Measurements from ENCODE around the gene IL1R2.

DNA sequence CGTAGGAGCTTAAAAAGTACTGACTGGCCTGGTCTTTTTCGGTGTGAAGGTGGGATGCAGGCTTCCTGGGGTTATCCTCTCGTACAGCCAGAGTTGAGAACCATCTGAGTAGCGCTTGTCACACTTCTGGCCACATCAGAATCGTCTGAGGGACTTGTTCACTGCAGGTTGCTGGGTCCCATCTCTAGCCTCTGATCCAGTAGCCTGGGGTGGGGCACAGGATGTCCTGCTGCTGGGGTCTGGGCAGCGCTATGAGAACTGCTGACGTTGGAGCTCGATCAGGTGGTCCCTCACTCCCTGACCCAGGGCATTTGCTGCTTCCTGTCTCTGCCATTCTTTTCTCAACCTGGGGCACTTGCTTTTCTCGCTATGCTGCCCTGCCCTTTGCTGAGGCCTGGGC, 7.1 kb upstream of the IL1R2 start:
- TF ChIP-seq, protein P1, sequence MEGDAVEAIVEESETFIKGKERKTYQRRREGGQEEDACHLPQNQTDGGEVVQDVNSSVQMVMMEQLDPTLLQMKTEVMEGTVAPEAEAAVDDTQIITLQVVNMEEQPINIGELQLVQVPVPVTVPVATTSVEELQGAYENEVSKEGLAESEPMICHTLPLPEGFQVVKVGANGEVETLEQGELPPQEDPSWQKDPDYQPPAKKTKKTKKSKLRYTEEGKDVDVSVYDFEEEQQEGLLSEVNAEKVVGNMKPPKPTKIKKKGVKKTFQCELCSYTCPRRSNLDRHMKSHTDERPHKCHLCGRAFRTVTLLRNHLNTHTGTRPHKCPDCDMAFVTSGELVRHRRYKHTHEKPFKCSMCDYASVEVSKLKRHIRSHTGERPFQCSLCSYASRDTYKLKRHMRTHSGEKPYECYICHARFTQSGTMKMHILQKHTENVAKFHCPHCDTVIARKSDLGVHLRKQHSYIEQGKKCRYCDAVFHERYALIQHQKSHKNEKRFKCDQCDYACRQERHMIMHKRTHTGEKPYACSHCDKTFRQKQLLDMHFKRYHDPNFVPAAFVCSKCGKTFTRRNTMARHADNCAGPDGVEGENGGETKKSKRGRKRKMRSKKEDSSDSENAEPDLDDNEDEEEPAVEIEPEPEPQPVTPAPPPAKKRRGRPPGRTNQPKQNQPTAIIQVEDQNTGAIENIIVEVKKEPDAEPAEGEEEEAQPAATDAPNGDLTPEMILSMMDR (tag by site-specific recombination; IDR thresholded peaks at IDR 0.05): no peak
- no peak for TF ChIP-seq ZNF274 (IDR thresholded peaks at IDR 0.05; ENCODE audit: low read length)
- TF ChIP-seq ZNF274 (tag by site-specific recombination; IDR thresholded peaks at IDR 0.05; ENCODE audit: borderline replicate concordance): no peak
- TF ChIP-seq, protein P2, sequence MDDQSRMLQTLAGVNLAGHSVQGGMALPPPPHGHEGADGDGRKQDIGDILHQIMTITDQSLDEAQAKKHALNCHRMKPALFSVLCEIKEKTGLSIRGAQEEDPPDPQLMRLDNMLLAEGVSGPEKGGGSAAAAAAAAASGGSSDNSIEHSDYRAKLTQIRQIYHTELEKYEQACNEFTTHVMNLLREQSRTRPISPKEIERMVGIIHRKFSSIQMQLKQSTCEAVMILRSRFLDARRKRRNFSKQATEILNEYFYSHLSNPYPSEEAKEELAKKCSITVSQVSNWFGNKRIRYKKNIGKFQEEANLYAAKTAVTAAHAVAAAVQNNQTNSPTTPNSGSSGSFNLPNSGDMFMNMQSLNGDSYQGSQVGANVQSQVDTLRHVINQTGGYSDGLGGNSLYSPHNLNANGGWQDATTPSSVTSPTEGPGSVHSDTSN (CRISPR knock-in tag; IDR thresholded peaks at IDR 0.05): no peak
- no peak for TF ChIP-seq BCL11A (tag by site-specific recombination; IDR thresholded peaks at IDR 0.05; ENCODE audit: low read depth)

Measured in HEK293 (cell line).